K562 (cell line): ENCODE results near the gene TTC38. TPM values are rescaled to one million over a fixed set of nuclear protein-coding genes. Genes with fewer than 3 reads are reported as not detected.

Experiments
- ATAC-seq: fragments of 200-7000 bp; cut with Tn5 transposase; 3 replicates; pipeline ENCODE4 v1.9.1; 2020; ENCODE audit warnings: moderate library complexity
- Bru-seq: library from RNA; stranded (reverse); fragments of 400-500 nt; gene quantifications from one replicate; lab custom pipeline; 2021; lab: Mats Ljungman, UMichigan
- BruChase-seq, 2 experiments: library from RNA; stranded (reverse); fragments of 400-500 nt; gene quantifications; one replicate each; lab custom pipeline; 2021; lab: Mats Ljungman, UMichigan
- BruUV-seq: library from RNA; stranded (reverse); fragments of 400-500 nt; replicated peaks from 2 replicates; lab custom pipeline; 2021; lab: Mats Ljungman, UMichigan
- CTCF ChIA-PET: fragments of 300-600 bp; formaldehyde crosslinking; extraction: SDS; loops from one replicate; lab custom pipeline; 2021; ENCODE audit warnings: low intra/inter-chr PET ratio; lab: Yijun Ruan, JAX
- POLR2A ChIA-PET: fragments of 300-600, 350-650 bp; sonication (Branson Sonifier 250); formaldehyde crosslinking; extraction: SDS; loops from one replicate; lab custom pipeline; 2021; ENCODE audit warnings: antibody characterized with exemption, inconsistent platforms; lab: Yijun Ruan, JAX
- DNase-seq, 4 experiments: peaks; one replicate each; pipeline versions ENCODE4 v3.0.0 to v3.0.0-alpha.2; 2011 to 2018; ENCODE audit warnings: low spot score in 3 of 4, mixed read lengths in 3 of 4; ENCODE audit errors: extremely low read depth in 1 of 4
- FAIRE-seq: peaks from 2 replicates; lab custom pipeline; 2011; peaks lifted over from hg19 to GRCh38; lab: Jason Lieb, UNC
- H2AFZ ChIP-seq: 2 replicates; pipeline ENCODE4 v1.6.0; 2011; ENCODE audit warnings: low read depth, low read length, control low read depth, inconsistent platforms
- H3K27ac ChIP-seq: fragments of 200-600 bp; 3 replicates; pipeline ENCODE4 v1.8.0; 2011; ENCODE audit warnings: low read depth, mild to moderate bottlenecking, control low read depth, inconsistent platforms, low read length, moderate library complexity, mixed read lengths; ENCODE audit errors: extremely low read depth
- H3K27me3 ChIP-seq, 2 experiments: fragments of 300-600 bp in 1 of 2; 2 replicates in 1 of 2; 3 replicates in 1 of 2; pipeline versions ENCODE4 v1.6.0 to v1.8.0; 2011; ENCODE audit warnings: inconsistent platforms in 2 of 2, low read length in 2 of 2, mild to moderate bottlenecking in 1 of 2, mixed read lengths in 1 of 2, moderate library complexity in 1 of 2; ENCODE audit not compliant: control insufficient read depth in 2 of 2, insufficient read depth in 2 of 2
- H3K36me3 ChIP-seq: fragments of 300-600 bp; 3 replicates; pipeline ENCODE4 v1.8.0; 2011; ENCODE audit warnings: mild to moderate bottlenecking, low read length, inconsistent platforms; ENCODE audit not compliant: control insufficient read depth, insufficient read depth
- H3K4me1 ChIP-seq, 2 experiments: fragments of 200-600 bp in 1 of 2; replicated peaks in 1 of 2; 2 replicates in 1 of 2; 3 replicates in 1 of 2; pipeline versions ENCODE4 v1.5.1 to v1.8.0; 2011; ENCODE audit warnings: inconsistent platforms in 2 of 2, low read length in 2 of 2, mild to moderate bottlenecking in 1 of 2, mixed read lengths in 1 of 2, moderate library complexity in 1 of 2; ENCODE audit not compliant: control insufficient read depth in 2 of 2, insufficient read depth in 2 of 2
- H3K4me2 ChIP-seq: 2 replicates; pipeline ENCODE4 v1.6.1; 2011; ENCODE audit warnings: low read length, control low read depth, inconsistent platforms, mixed read lengths; ENCODE audit not compliant: insufficient read depth
- H3K4me3 ChIP-seq: fragments of 200-600 bp; sonication (generic), shearing (Covaris generic); 2 replicates; pipeline ENCODE4 v1.5.1; 2016; ENCODE audit warnings: control low read depth, inconsistent platforms
- H3K79me2 ChIP-seq: fragments of 200-600 bp; 3 replicates; pipeline ENCODE4 v1.8.0; 2011; ENCODE audit warnings: low read length, inconsistent platforms; ENCODE audit not compliant: control insufficient read depth, insufficient read depth
- H3K9ac ChIP-seq, 2 experiments: 2 replicates each; pipeline versions ENCODE4 v1.6.0 to v1.6.1; 2011; ENCODE audit warnings: low read depth in 2 of 2, low read length in 2 of 2, control low read depth in 1 of 2, inconsistent platforms in 1 of 2, mild to moderate bottlenecking in 1 of 2, mixed read lengths in 1 of 2; ENCODE audit not compliant: insufficient read depth in 1 of 2
- H3K9me1 ChIP-seq: one replicate; pipeline ENCODE4 v1.6.0; 2011; ENCODE audit warnings: inconsistent platforms, mild to moderate bottlenecking, low read length, moderate library complexity; ENCODE audit not compliant: control insufficient read depth, insufficient read depth
- H3K9me3 ChIP-seq: replicated peaks from 2 replicates; pipeline ENCODE4 v1.5.1; 2011; ENCODE audit warnings: low read depth, low read length, inconsistent platforms; ENCODE audit not compliant: control insufficient read depth, insufficient read depth
- H4K20me1 ChIP-seq: replicated peaks from 2 replicates; pipeline ENCODE4 v1.6.1; 2011; ENCODE audit warnings: low read length, inconsistent platforms, mixed read lengths; ENCODE audit not compliant: control insufficient read depth, insufficient read depth
- WGBS: fragments of 100-300 bp; shearing (Covaris generic); methylation state at CpG from one replicate; pipeline ENCODE4 v1.1.6; 2016; ENCODE audit warnings: low coverage, mixed read lengths; ENCODE audit not compliant: insufficient coverage; ENCODE audit errors: missing lambda C conversion rate; 5-methylcytosine and 5-hydroxymethylcytosine counted together
- in situ Hi-C: fragments of 300-500 bp; cut with MboI; formaldehyde crosslinking; loops from 4 replicates; pipeline ENCODE4 v1.15.0; 2018; ENCODE audit warnings: inconsistent platforms, mixed read lengths
- intact Hi-C: fragments of 100-400 bp; cut with micrococcal nuclease; formaldehyde crosslinking; loops from 2 replicates; pipeline ENCODE4 v1.14.2; 2022
- long read RNA-seq, 3 experiments: library from polyadenylated mRNA in 2 of 3; library from RNA in 1 of 3; unstranded in 2 of 3; stranded (forward) in 1 of 3; transcript quantifications; one replicate each; pipeline ENCODE4 v2.0.0, GENCODE V29; 2019 to 2022
- polyA minus RNA-seq, 3 experiments: library from RNA; depleted of rRNA, polyadenylated mRNA; stranded (reverse); fragments of >200 nt; gene quantifications; 2 replicates each; pipeline ENCODE4 v1.2.3, GENCODE V29; 2011
- polyA plus RNA-seq, 8 experiments: library from polyadenylated mRNA; depleted of rRNA in 4 of 8; stranded (reverse) in 5 of 8; unstranded in 3 of 8; fragments of >200 nt; fragmentation: Nextera tagmentation in 2 of 8; fragmentation: Illumina TruSeq in 1 of 8; extraction: Ambion mirVana in 2 of 8; extraction: Trizol in 1 of 8; gene quantifications; 2 replicates each; pipeline versions ENCODE4 v1.2.1 to v1.2.3, GENCODE V29; 2011 to 2014; ENCODE audit warnings: inconsistent platforms in 1 of 8, missing spikeins in 1 of 8
- total RNA-seq, 7 experiments: library from RNA; depleted of rRNA in 6 of 7; stranded (reverse); fragments of >200 nt in 6 of 7; fragmentation: Illumina TruSeq in 2 of 7; extraction: Trizol in 2 of 7; gene quantifications; 2 replicates each; pipeline versions ENCODE4 v1.2.1 to v1.2.3, GENCODE V29; 2011 to 2021; ENCODE audit warnings: low replicate concordance in 1 of 7
- TF ChIP-seq, protein P1 (sequence below): fragments of 450-650 bp; IDR thresholded peaks from 2 replicates; pipeline ENCODE4 v1.6.1; 2016; ENCODE audit warnings: mild to moderate bottlenecking, moderate library complexity

Gene TTC38
- total RNA-seq (2011; cell fraction: chromatin; rRNA removed; ENCODE audit: low replicate concordance), result 44.5 and 81.7 TPM in 2 replicates
- total RNA-seq (2011; cell fraction: nucleolus; rRNA removed), result 45.4 and 50.8 TPM in 2 replicates
- 39.4 and 44.0 TPM in 2 replicates for total RNA-seq (2011; cell fraction: nucleoplasm; rRNA removed)
- total RNA-seq (2014; rRNA removed) (18.1 and 27.6 TPM in 2 replicates), total RNA-seq (2014; rRNA removed; fragmentation: Illumina TruSeq; extraction: Trizol) (12.5 and 14.4 TPM in 2 replicates), total RNA-seq (2015; rRNA removed; fragmentation: Illumina TruSeq; extraction: Trizol) (18.2 and 22.2 TPM in 2 replicates), total RNA-seq (2021) (23.0 and 28.4 TPM in 2 replicates), polyA plus RNA-seq (2011; rRNA removed) (21.4 and 38.9 TPM in 2 replicates), polyA plus RNA-seq (2014; fragmentation: Illumina TruSeq; extraction: Trizol) (16.9 and 17.9 TPM in 2 replicates), polyA plus RNA-seq (2014; fragmentation: Nextera tagmentation; extraction: Ambion mirVana) (1 to 10 TPM in 1 of 2 experiments, under 1 TPM in 1; 0.84 to 2.5 TPM), polyA plus RNA-seq (2014; rRNA removed) (13.9 and 20.3 TPM in 2 replicates), polyA minus RNA-seq (2011; rRNA and poly(A)+ RNA removed) (22.3 and 22.8 TPM in 2 replicates), Bru-seq, nascent RNA (percentile 66 among the genes with signal in this experiment), BruChase-seq, experiment 1, labeled RNA remaining after a 2-hour chase (percentile 65 among the genes with signal in this experiment), BruChase-seq, experiment 2, labeled RNA remaining after a 6-hour chase (percentile 67 among the genes with signal in this experiment)
- polyA plus RNA-seq (2011; cell fraction: cytosol; rRNA removed), result 32.9 and 33.8 TPM in 2 replicates
- polyA plus RNA-seq (2011; cell fraction: nucleus; rRNA removed), result 55.5 and 90.2 TPM in 2 replicates
- polyA plus RNA-seq (2012), result 13.8 and 18.0 TPM in 2 replicates
- 16.7 and 34.3 TPM in 2 replicates for polyA minus RNA-seq (2011; cell fraction: cytosol; rRNA and poly(A)+ RNA removed)
- polyA minus RNA-seq (2011; cell fraction: nucleus; rRNA and poly(A)+ RNA removed), result 19.3 and 27.3 TPM in 2 replicates
- long read RNA-seq, experiment 1, transcript TTC38-201 (14 exons, 2,610 nt), result major isoform, 36 of 71 reads
- long read RNA-seq, experiment 1, partial matches to known transcripts, result 13 of 71 reads
- long read RNA-seq, experiment 1, other reads (novel, unspliced or antisense), result 22 of 71 reads
- long read RNA-seq, experiment 2, transcript TTC38-201 (14 exons, 2,610 nt), result major isoform, 13 of 24 reads
- long read RNA-seq, experiment 2, partial matches to known transcripts, result 3 of 24 reads
- long read RNA-seq, experiment 2, other reads (novel, unspliced or antisense), result 8 of 24 reads
- long read RNA-seq, experiment 3, transcript TTC38-201 (14 exons, 2,610 nt), result major isoform, 10 of 16 reads
- long read RNA-seq, experiment 3, partial matches to known transcripts, result 1 of 16 reads
- long read RNA-seq, experiment 3, other reads (novel, unspliced or antisense), result 5 of 16 reads

GRCh38 chr22:46267431-46268279, at the start of gene TTC38:
Gene TTC38, plus strand, starts transcription at chr22:46268008. Its CDS starts 32 bp downstream, at chr22:46268040.
- peak; percentile 42 for FAIRE-seq
- TF ChIP-seq, protein P1, sequence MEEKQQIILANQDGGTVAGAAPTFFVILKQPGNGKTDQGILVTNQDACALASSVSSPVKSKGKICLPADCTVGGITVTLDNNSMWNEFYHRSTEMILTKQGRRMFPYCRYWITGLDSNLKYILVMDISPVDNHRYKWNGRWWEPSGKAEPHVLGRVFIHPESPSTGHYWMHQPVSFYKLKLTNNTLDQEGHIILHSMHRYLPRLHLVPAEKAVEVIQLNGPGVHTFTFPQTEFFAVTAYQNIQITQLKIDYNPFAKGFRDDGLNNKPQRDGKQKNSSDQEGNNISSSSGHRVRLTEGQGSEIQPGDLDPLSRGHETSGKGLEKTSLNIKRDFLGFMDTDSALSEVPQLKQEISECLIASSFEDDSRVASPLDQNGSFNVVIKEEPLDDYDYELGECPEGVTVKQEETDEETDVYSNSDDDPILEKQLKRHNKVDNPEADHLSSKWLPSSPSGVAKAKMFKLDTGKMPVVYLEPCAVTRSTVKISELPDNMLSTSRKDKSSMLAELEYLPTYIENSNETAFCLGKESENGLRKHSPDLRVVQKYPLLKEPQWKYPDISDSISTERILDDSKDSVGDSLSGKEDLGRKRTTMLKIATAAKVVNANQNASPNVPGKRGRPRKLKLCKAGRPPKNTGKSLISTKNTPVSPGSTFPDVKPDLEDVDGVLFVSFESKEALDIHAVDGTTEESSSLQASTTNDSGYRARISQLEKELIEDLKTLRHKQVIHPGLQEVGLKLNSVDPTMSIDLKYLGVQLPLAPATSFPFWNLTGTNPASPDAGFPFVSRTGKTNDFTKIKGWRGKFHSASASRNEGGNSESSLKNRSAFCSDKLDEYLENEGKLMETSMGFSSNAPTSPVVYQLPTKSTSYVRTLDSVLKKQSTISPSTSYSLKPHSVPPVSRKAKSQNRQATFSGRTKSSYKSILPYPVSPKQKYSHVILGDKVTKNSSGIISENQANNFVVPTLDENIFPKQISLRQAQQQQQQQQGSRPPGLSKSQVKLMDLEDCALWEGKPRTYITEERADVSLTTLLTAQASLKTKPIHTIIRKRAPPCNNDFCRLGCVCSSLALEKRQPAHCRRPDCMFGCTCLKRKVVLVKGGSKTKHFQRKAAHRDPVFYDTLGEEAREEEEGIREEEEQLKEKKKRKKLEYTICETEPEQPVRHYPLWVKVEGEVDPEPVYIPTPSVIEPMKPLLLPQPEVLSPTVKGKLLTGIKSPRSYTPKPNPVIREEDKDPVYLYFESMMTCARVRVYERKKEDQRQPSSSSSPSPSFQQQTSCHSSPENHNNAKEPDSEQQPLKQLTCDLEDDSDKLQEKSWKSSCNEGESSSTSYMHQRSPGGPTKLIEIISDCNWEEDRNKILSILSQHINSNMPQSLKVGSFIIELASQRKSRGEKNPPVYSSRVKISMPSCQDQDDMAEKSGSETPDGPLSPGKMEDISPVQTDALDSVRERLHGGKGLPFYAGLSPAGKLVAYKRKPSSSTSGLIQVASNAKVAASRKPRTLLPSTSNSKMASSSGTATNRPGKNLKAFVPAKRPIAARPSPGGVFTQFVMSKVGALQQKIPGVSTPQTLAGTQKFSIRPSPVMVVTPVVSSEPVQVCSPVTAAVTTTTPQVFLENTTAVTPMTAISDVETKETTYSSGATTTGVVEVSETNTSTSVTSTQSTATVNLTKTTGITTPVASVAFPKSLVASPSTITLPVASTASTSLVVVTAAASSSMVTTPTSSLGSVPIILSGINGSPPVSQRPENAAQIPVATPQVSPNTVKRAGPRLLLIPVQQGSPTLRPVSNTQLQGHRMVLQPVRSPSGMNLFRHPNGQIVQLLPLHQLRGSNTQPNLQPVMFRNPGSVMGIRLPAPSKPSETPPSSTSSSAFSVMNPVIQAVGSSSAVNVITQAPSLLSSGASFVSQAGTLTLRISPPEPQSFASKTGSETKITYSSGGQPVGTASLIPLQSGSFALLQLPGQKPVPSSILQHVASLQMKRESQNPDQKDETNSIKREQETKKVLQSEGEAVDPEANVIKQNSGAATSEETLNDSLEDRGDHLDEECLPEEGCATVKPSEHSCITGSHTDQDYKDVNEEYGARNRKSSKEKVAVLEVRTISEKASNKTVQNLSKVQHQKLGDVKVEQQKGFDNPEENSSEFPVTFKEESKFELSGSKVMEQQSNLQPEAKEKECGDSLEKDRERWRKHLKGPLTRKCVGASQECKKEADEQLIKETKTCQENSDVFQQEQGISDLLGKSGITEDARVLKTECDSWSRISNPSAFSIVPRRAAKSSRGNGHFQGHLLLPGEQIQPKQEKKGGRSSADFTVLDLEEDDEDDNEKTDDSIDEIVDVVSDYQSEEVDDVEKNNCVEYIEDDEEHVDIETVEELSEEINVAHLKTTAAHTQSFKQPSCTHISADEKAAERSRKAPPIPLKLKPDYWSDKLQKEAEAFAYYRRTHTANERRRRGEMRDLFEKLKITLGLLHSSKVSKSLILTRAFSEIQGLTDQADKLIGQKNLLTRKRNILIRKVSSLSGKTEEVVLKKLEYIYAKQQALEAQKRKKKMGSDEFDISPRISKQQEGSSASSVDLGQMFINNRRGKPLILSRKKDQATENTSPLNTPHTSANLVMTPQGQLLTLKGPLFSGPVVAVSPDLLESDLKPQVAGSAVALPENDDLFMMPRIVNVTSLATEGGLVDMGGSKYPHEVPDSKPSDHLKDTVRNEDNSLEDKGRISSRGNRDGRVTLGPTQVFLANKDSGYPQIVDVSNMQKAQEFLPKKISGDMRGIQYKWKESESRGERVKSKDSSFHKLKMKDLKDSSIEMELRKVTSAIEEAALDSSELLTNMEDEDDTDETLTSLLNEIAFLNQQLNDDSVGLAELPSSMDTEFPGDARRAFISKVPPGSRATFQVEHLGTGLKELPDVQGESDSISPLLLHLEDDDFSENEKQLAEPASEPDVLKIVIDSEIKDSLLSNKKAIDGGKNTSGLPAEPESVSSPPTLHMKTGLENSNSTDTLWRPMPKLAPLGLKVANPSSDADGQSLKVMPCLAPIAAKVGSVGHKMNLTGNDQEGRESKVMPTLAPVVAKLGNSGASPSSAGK, result peak; percentile 32; the same call in 1 of the 2 replicates

More at GRCh38 chr22:46267431-46268279, at the start of gene TTC38:
- H3K4me1 ChIP-seq, result peaks cover 0 to 24% of the 10 kb centered on the region in 2 experiments; a peak in 4 of 5 replicates
- peaks cover 12% of the 10 kb centered on the region; the same call in 2 of the 3 replicates for H3K36me3 ChIP-seq
- H3K9me3 ChIP-seq, result no peaks in the 10 kb centered on the region; the same call in none of the 2 replicates
- 3% methylated on average over 37 of the region's 74 CpGs for WGBS
- intact Hi-C loops, result no loop called here
- in situ Hi-C loops, result no loop called here
- H3K27me3 ChIP-seq, result no peaks in the 10 kb centered on the region
- H3K4me3 ChIP-seq, result peak within 1 kb of the TSS; percentile 90
- H3K9me1 ChIP-seq, result peaks cover 2% of the 10 kb centered on the region
- peaks cover 17% of the 10 kb centered on the region for H3K79me2 ChIP-seq
- POLR2A ChIA-PET, result interaction anchor here (0.6 to 3.6 kb wide), 13 partner anchors 11 to 287 kb away, joined by 3 to 28 read pairs (median 3); partner anchors contain the start of gene CDPF1
- DNase-seq, result peak; percentile 89 to 93 (median 91)
- H3K4me2 ChIP-seq, result peak within 1 kb of the TSS; percentile 84
- no TSS peak for BruUV-seq
- ATAC-seq, result peak; percentile 98
- H3K27ac ChIP-seq, result peak within 1 kb of the TSS; percentile 69
- CTCF ChIA-PET, result no interaction called here
- peak within 1 kb of the TSS; percentile 79 to 95 for H3K9ac ChIP-seq
- peak within 1 kb of the TSS; percentile 83 for H2AFZ ChIP-seq
- no peaks in the 10 kb centered on the region for H4K20me1 ChIP-seq
